SK-N-SH (cell line): ENCODE measurements around the gene BMP2K. TPM values are rescaled to one million over a fixed set of nuclear protein-coding genes. Genes with fewer than 3 reads are reported as not detected.

Source experiments
- CTCF ChIA-PET: fragments of 300-600, 350-600 bp; formaldehyde crosslinking; extraction: SDS; loops from one replicate; lab custom pipeline; 2021; lab: Yijun Ruan, JAX
- POLR2A ChIA-PET: fragments of 350-600 bp; sonication (Branson Sonifier 250); formaldehyde crosslinking; extraction: SDS; loops from one replicate; lab custom pipeline; 2020; ENCODE audit warnings: antibody characterized with exemption, inconsistent platforms; lab: Yijun Ruan, JAX
- DNase-seq: peaks from one replicate; pipeline ENCODE4 v3.0.0; 2012
- H2AFZ ChIP-seq: fragments of 200-600 bp; sonication (generic); 2 replicates; pipeline ENCODE4 v1.8.1; 2016; ENCODE audit warnings: antibody characterized with exemption, mild to moderate bottlenecking, low read depth
- H3F3A ChIP-seq: fragments of 200-600 bp; sonication (generic); replicated peaks from 2 replicates; pipeline ENCODE3; 2016; ENCODE audit warnings: antibody characterized with exemption, mild to moderate bottlenecking; ENCODE audit not compliant: insufficient read depth
- H3K27ac ChIP-seq, 2 experiments: fragments of 200-500 bp in 1 of 2; fragments of 200-600 bp in 1 of 2; sonication (Bioruptor generic) in 1 of 2; sonication (generic), shearing (Covaris generic) in 1 of 2; 2 replicates each; pipeline versions ENCODE4 v1.5.1 to v1.6.1; 2014 to 2016; ENCODE audit warnings: low read depth in 2 of 2, inconsistent platforms in 1 of 2, low read length in 1 of 2, mild to moderate bottlenecking in 1 of 2, mixed read lengths in 1 of 2
- H3K27me3 ChIP-seq: fragments of 200-600 bp; sonication (generic), shearing (Covaris generic); 2 replicates; pipeline ENCODE4 v1.6.1; 2016; ENCODE audit warnings: mixed run types; ENCODE audit not compliant: insufficient read depth
- H3K36me3 ChIP-seq, 2 experiments: fragments of 200-500 bp in 1 of 2; fragments of 200-600 bp in 1 of 2; sonication (Bioruptor generic) in 1 of 2; sonication (generic) in 1 of 2; replicated peaks in 1 of 2; 2 replicates each; pipeline versions ENCODE3 to v1.5.1; 2014 to 2016; ENCODE audit warnings: low read length in 1 of 2, mild to moderate bottlenecking in 1 of 2; ENCODE audit not compliant: insufficient read depth in 2 of 2, control insufficient read depth in 1 of 2
- H3K4me1 ChIP-seq, 2 experiments: fragments of 200-500 bp in 1 of 2; fragments of 200-600 bp in 1 of 2; sonication (Bioruptor generic) in 1 of 2; sonication (generic), shearing (Covaris generic) in 1 of 2; 2 replicates each; pipeline versions ENCODE4 v1.5.1 to v1.6.1; 2014 to 2016; ENCODE audit warnings: low read depth in 1 of 2, low read length in 1 of 2, mixed run types in 1 of 2; ENCODE audit not compliant: insufficient read depth in 2 of 2, control insufficient read depth in 1 of 2
- H3K4me2 ChIP-seq: fragments of 200-600 bp; sonication (generic), shearing (Covaris generic); 2 replicates; pipeline ENCODE4 v1.6.1; 2017; ENCODE audit warnings: mixed run types
- H3K4me3 ChIP-seq, 2 experiments: fragments of 200-500 bp in 1 of 2; fragments of 200-600 bp in 1 of 2; sonication (Bioruptor generic) in 1 of 2; sonication (generic), shearing (Covaris generic) in 1 of 2; 2 replicates each; pipeline versions ENCODE4 v1.5.1 to v1.8.1; 2014 to 2016; ENCODE audit warnings: low read depth in 2 of 2, inconsistent platforms in 1 of 2, low read length in 1 of 2, mild to moderate bottlenecking in 1 of 2, mixed read lengths in 1 of 2, moderate library complexity in 1 of 2
- H3K79me2 ChIP-seq: fragments of 200-600 bp; sonication (generic); 2 replicates; pipeline ENCODE4 v1.8.1; 2017; ENCODE audit warnings: mild to moderate bottlenecking; ENCODE audit not compliant: insufficient read depth
- H3K9ac ChIP-seq: fragments of 200-600 bp; sonication (generic); 2 replicates; pipeline ENCODE4 v1.6.1; 2017; ENCODE audit warnings: mixed run types
- H3K9me2 ChIP-seq: fragments of 200-600 bp; sonication (generic); 2 replicates; pipeline ENCODE4 v1.6.1; 2017; ENCODE audit warnings: mixed run types
- H3K9me3 ChIP-seq: fragments of 200-600 bp; sonication (generic); 2 replicates; pipeline ENCODE4 v1.6.1; 2017; ENCODE audit warnings: mixed run types, mild to moderate bottlenecking, moderate library complexity
- H4K20me1 ChIP-seq: fragments of 200-600 bp; sonication (generic); 2 replicates; pipeline ENCODE4 v1.6.1; 2017; ENCODE audit warnings: mild to moderate bottlenecking, mixed run types; ENCODE audit not compliant: insufficient read depth
- CHD2 ChIP-seq: fragments of 150-350 bp; IDR thresholded peaks from 2 replicates; pipeline ENCODE4 v1.6.1; 2018; ENCODE audit warnings: low read length; ENCODE audit not compliant: partially characterized antibody
- CTCF ChIP-seq: fragments of 200-600 bp; sonication (generic); IDR thresholded peaks from 2 replicates; pipeline ENCODE4 v1.6.1; 2017; ENCODE audit warnings: antibody characterized with exemption, mild to moderate bottlenecking, moderate library complexity
- ELF1 ChIP-seq: IDR thresholded peaks from 2 replicates; pipeline ENCODE4 v1.4.0; 2012
- EZH2phosphoT487 ChIP-seq: fragments of 200-600 bp; sonication (generic); IDR thresholded peaks from 2 replicates; pipeline ENCODE4 v1.6.1; 2017; ENCODE audit warnings: low read depth, mixed run types, mild to moderate bottlenecking, antibody characterized with exemption, moderate library complexity, borderline replicate concordance
- FOSL2 ChIP-seq: IDR thresholded peaks from 2 replicates; pipeline ENCODE4 v1.4.0; 2012; ENCODE audit warnings: low read depth, mild to moderate bottlenecking, moderate library complexity, borderline replicate concordance
- GATA2 ChIP-seq: sonication (generic); formaldehyde crosslinking; IDR thresholded peaks from 2 replicates; pipeline ENCODE4 v1.5.0; 2020; ENCODE audit warnings: mild to moderate bottlenecking, missing genetic modification reagents
- MAX ChIP-seq: IDR thresholded peaks from 2 replicates; pipeline ENCODE4 v1.4.0; 2012; ENCODE audit warnings: low read depth
- MEF2A ChIP-seq: IDR thresholded peaks from 2 replicates; pipeline ENCODE4 v1.4.0; 2012; ENCODE audit warnings: low read depth, borderline replicate concordance
- MXI1 ChIP-seq: IDR thresholded peaks from 2 replicates; pipeline ENCODE4 v1.6.1; 2012; ENCODE audit warnings: mild to moderate bottlenecking, low read depth, low read length, improper control_type of control experiment
- NRF1 ChIP-seq: IDR thresholded peaks from 2 replicates; pipeline ENCODE4 v1.6.1; 2012; ENCODE audit warnings: low read depth, mild to moderate bottlenecking, low read length
- PBX3 ChIP-seq: IDR thresholded peaks from 2 replicates; pipeline ENCODE4; 2012
- POLR2AphosphoS5 ChIP-seq: IDR thresholded peaks from 2 replicates; pipeline ENCODE4 v1.6.1; 2012; ENCODE audit warnings: low read depth, low read length
- REST ChIP-seq: IDR thresholded peaks from 2 replicates; pipeline ENCODE4 v1.6.1; 2012; ENCODE audit warnings: mild to moderate bottlenecking, low read depth, low read length, moderate library complexity
- SMC3 ChIP-seq: IDR thresholded peaks from 2 replicates; pipeline ENCODE4 v1.6.1; 2012; ENCODE audit warnings: low read depth, low read length, improper control_type of control experiment
- TAF1 ChIP-seq: IDR thresholded peaks from 2 replicates; pipeline ENCODE4 v1.6.1; 2012; ENCODE audit warnings: low read depth, mild to moderate bottlenecking, low read length, moderate library complexity, borderline replicate concordance
- TEAD4 ChIP-seq: IDR thresholded peaks from 2 replicates; pipeline ENCODE4 v1.4.0; 2012; ENCODE audit warnings: mild to moderate bottlenecking, borderline replicate concordance; ENCODE audit not compliant: insufficient read depth
- USF1 ChIP-seq: IDR thresholded peaks from 2 replicates; pipeline ENCODE4 v1.4.0; 2012; ENCODE audit warnings: low read depth, borderline replicate concordance
- USF2 ChIP-seq: fragments of 150-350 bp; IDR thresholded peaks from 2 replicates; pipeline ENCODE4 v1.6.1; 2017; ENCODE audit warnings: antibody characterized with exemption, low read length, low read depth, borderline replicate concordance
- WGBS: methylation state at CpG from one replicate; pipeline ENCODE4 v1.1.6; 2017; ENCODE audit warnings: low lambda C conversion rate; 5-methylcytosine and 5-hydroxymethylcytosine counted together
- polyA plus RNA-seq, 3 experiments: library from polyadenylated mRNA; depleted of rRNA; stranded (reverse); fragments of >200 nt; gene quantifications; 2 replicates each; pipeline ENCODE4 v1.2.3, GENCODE V29; 2012

Gene BMP2K
- polyA plus RNA-seq, 1 of the 3 experiments (the other 2 are of a cell fraction) = 7.2 TPM

GRCh38 chr4:78938868-78939666, 162.9 kb downstream of the BMP2K start, which contains the start of gene PAQR3:
TSS of gene PAQR3 (minus strand) at chr4:78939438. CDS start at chr4:78939224, 214 bp downstream.
- CTCF ChIA-PET = interaction anchor here (0.6 to 4.2 kb wide), 7 partner anchors 13 to 1410 kb away, joined by 3 to 25 read pairs (median 3); no protein-coding TSS in a partner anchor
- no peaks in the 10 kb centered on the region for H3K27me3 ChIP-seq
- H3K9me2 ChIP-seq = no peaks in the 10 kb centered on the region
- H3K79me2 ChIP-seq = peaks cover 23% of the 10 kb centered on the region; the same call in 1 of the 2 replicates
- peak within 1 kb of the TSS; percentile 92 for H3K4me2 ChIP-seq
- POLR2A ChIA-PET = interaction anchor here (0.6 to 1.3 kb wide), 2 partner anchors 16 to 1270 kb away, joined by 3 read pairs; no protein-coding TSS in a partner anchor
- no peaks in the 10 kb centered on the region for H4K20me1 ChIP-seq
- under 1% methylated on average over 33 of the region's 77 CpGs for WGBS
- H3K36me3 ChIP-seq = peaks cover 5 to 8% of the 10 kb centered on the region in 2 experiments
- peak; percentile 97 for DNase-seq
- peak within 1 kb of the TSS; percentile 36 to 73; a peak in 3 of 4 replicates for H3K27ac ChIP-seq
- H3K4me3 ChIP-seq = peak within 1 kb of the TSS; percentile 81 to 96
- peak within 1 kb of the TSS; percentile 72 for H3K9ac ChIP-seq
- H2AFZ ChIP-seq = peak within 1 kb of the TSS; percentile 98
- no peaks in the 10 kb centered on the region for H3K9me3 ChIP-seq
- peaks cover 0 to 6% of the 10 kb centered on the region in 2 experiments; a peak in 2 of 4 replicates for H3K4me1 ChIP-seq
- peaks cover 3% of the 10 kb centered on the region for H3F3A ChIP-seq
- TF ChIP-seq MXI1 (peak; percentile 80), NRF1 (peak; percentile 57), CTCF (no peak), TEAD4 (no peak), SMC3 (no peak), FOSL2 (no peak), USF2 (no peak), GATA2 (CRISPR knock-in tag) (no peak), CHD2 (peak; percentile 50), TAF1 (peak; percentile 40), PBX3 (no peak; the same call in 1 of the 2 replicates), MEF2A (no peak), USF1 (no peak), MAX (0 out of 2 replicates have a peak, but pooled peaks have one; percentile 33), POLR2AphosphoS5 (peak; percentile 62), ELF1 (peak; percentile 18; the same call in 1 of the 2 replicates), REST (peak; percentile 36; the same call in 1 of the 2 replicates), EZH2phosphoT487 (no peak)
